ENCODE results near the gene KCNH3.

The KCNH3 gene

GRCh38 chr12:49562233-49562632 is 23.4 kb downstream of the KCNH3 start:
- ChIA-PET POLR2A (interaction anchor here (1.1 kb wide), 1 partner anchor 8 kb away, joined by 5 read pairs; no protein-coding TSS in a partner anchor), CTCF (interaction anchor here (1.1 to 2.2 kb wide), 4 partner anchors 8 to 231 kb away, joined by 4 to 13 read pairs (median 4); no protein-coding TSS in a partner anchor)

GRCh38 chr12:49562831-49563230 is 24.0 kb downstream of the KCNH3 start:
- Histone ChIP-seq H3K36me3 (ENCODE audit: control insufficient read depth in 2 of 2, insufficient read depth in 1 of 2, low read length in 2 of 2) (peaks cover 11 to 85% of the 10 kb centered on the region in 2 experiments), H3K27ac (ENCODE audit: extremely low read depth, low read depth, low read length) (no peak overlapping the region), H3K4me1 (ENCODE audit: control insufficient read depth, insufficient read depth, low read length) (no peaks in the 10 kb centered on the region), H3K4me3 (ENCODE audit: low read depth, low read length) (no peak overlapping the region), H3K9me3 (ENCODE audit: control insufficient read depth, insufficient read depth, low read depth, low read length) (no peaks in the 10 kb centered on the region)
- CTCF ChIA-PET, result interaction anchor here (0.6 to 2.2 kb wide), 3 partner anchors 9 to 264 kb away, joined by 3 to 13 read pairs (median 4); no protein-coding TSS in a partner anchor
- TF ChIP-seq ZNF596 (tag by site-specific recombination; IDR thresholded peaks at IDR 0.05) (no peak), HOXC10 (CRISPR knock-in tag; IDR thresholded peaks at IDR 0.05) (no peak), ZNF560 (tag by site-specific recombination; IDR thresholded peaks at IDR 0.05; ENCODE audit: borderline replicate concordance) (no peak)
- POLR2A ChIA-PET, result interaction anchor here (1.1 kb wide), 1 partner anchor 9 kb away, joined by 5 read pairs; no protein-coding TSS in a partner anchor

More at GRCh38 chr12:49562233-49562632, 23.4 kb downstream of the KCNH3 start:
- no peak overlapping the region for H3K4me3 ChIP-seq (ENCODE audit: low read depth, low read length)
- no peaks in the 10 kb centered on the region for H3K9me3 ChIP-seq (ENCODE audit: control insufficient read depth, insufficient read depth, low read depth, low read length)
- TF ChIP-seq KLF17 (tag by site-specific recombination; IDR thresholded peaks at IDR 0.05), result no peak
- TF ChIP-seq ZFP41 (tag by site-specific recombination; IDR thresholded peaks at IDR 0.05; ENCODE audit: borderline replicate concordance), result no peak
- no peak for TF ChIP-seq ZNF76 (tag by site-specific recombination; IDR thresholded peaks at IDR 0.05; ENCODE audit: borderline replicate concordance, low read depth)
- TF ChIP-seq FEZF1 (tag by site-specific recombination; IDR thresholded peaks at IDR 0.05), result no peak
- TF ChIP-seq ZNF19 (tag by site-specific recombination; IDR thresholded peaks at IDR 0.05; ENCODE audit: low read depth), result no peak
- peak; percentile 77 for TF ChIP-seq PRDM1 (tag by site-specific recombination; IDR thresholded peaks at IDR 0.05)
- TF ChIP-seq ZBTB21 (tag by site-specific recombination; IDR thresholded peaks at IDR 0.05), result no peak
- H3K4me1 ChIP-seq (ENCODE audit: control insufficient read depth, insufficient read depth, low read length), result no peaks in the 10 kb centered on the region
- peak overlapping the region; percentile 9; the same call in 1 of the 2 replicates for H3K27ac ChIP-seq (ENCODE audit: extremely low read depth, low read depth, low read length)
- peaks cover 11 to 91% of the 10 kb centered on the region in 2 experiments for H3K36me3 ChIP-seq (ENCODE audit: control insufficient read depth in 2 of 2, insufficient read depth in 1 of 2, low read length in 2 of 2)

- no peak overlapping the region for H3K4me3 ChIP-seq (ENCODE audit: low read depth, low read length)
- TF ChIP-seq ZNF341 (tag by site-specific recombination; IDR thresholded peaks at IDR 0.05; ENCODE audit: low read depth) (no peak), SETDB1 (IDR thresholded peaks at IDR 0.05; ENCODE audit: insufficient read length, low read length) (no peak), ZNF558 (tag by site-specific recombination; IDR thresholded peaks at IDR 0.05) (no peak), ZNF529 (tag by site-specific recombination; IDR thresholded peaks at IDR 0.05; ENCODE audit: insufficient replicate concordance) (no peak), ZNF629 (tag by site-specific recombination; IDR thresholded peaks at IDR 0.05) (no peak), ZNF223 (tag by site-specific recombination; IDR thresholded peaks at IDR 0.05) (no peak), ZSCAN16 (tag by site-specific recombination; IDR thresholded peaks at IDR 0.05) (no peak)
- H3K4me1 ChIP-seq (ENCODE audit: control insufficient read depth, insufficient read depth, low read length), result no peaks in the 10 kb centered on the region
- POLR2A ChIA-PET, result no interaction called here
- CTCF ChIA-PET, result interaction anchor here (1.0 to 2.2 kb wide), 2 partner anchors 10 to 15 kb away, joined by 4 to 13 read pairs; no protein-coding TSS in a partner anchor
- peaks cover 11 to 73% of the 10 kb centered on the region in 2 experiments for H3K36me3 ChIP-seq (ENCODE audit: control insufficient read depth in 2 of 2, insufficient read depth in 1 of 2, low read length in 2 of 2)
- peak overlapping the region; percentile 21; the same call in 1 of the 2 replicates for H3K27ac ChIP-seq (ENCODE audit: extremely low read depth, low read depth, low read length)
- no peaks in the 10 kb centered on the region for H3K9me3 ChIP-seq (ENCODE audit: control insufficient read depth, insufficient read depth, low read depth, low read length)
Observed at GRCh38 chr12:49563951-49564685, 25.3 kb downstream of the KCNH3 start.

Measured in HEK293 (cell line).